ENCODE measurements around the gene COL15A1.

Gene COL15A1

DNA sequence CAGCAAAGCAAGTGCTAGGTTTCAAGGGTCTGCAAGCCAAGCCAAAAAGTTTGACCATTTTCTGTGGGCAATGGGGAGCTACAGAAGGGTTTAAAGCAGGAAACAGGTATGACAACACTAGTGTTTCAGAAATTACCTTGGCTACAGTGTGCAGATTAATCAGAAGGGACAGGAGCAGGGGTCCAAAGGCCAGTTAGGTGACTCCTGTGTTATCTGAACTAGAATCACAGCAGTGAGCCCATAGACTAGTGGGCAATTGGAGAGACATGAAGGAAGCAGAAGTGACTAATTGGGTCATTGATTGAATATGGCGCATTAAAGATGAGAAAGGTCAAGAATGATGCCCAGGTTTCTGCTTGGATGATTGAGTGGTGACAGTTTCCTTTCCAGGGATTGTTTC lies 119.8 kb downstream of the COL15A1 start:
- DNase-seq = no peak

DNA sequence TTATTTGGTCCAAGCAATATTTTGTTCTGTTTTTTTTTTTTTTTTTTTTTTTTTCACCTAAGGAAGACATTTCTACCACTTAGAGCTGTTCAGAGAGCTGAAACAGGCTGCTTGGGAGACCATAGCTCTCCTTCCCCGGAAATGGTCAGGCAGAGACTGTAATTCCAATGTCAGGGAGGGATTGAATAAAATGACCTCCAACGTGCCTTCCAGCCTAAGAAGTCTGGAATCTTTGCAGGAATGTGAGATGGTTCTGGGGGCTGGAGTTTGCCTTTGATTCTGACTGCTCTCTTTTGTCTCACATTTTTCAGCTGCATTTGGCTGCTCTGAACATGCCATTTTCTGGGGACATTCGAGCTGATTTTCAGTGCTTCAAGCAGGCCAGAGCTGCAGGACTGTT lies 122.9 kb downstream of the COL15A1 start:
- DNase-seq = no peak

DNA sequence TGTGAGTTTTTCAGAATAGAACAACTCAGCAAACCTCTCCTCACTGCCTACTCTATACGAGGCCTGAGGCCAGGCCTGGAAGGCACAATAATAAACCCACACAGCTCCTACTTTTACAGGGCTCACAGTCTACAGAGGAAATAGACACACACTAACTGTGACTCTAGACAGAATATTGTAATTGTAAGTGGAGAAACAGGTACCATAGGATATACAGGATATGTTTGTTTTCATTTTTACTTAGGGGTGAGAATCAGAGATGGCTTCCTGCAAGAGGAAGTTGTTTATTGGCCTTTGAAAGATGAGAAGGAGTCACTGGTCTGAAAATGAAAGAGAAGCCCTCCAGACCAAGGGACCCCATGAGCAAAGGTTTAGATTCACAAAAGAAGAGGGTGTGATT lies 125.4 kb downstream of the COL15A1 start:
- DNase-seq = no peak

DNA sequence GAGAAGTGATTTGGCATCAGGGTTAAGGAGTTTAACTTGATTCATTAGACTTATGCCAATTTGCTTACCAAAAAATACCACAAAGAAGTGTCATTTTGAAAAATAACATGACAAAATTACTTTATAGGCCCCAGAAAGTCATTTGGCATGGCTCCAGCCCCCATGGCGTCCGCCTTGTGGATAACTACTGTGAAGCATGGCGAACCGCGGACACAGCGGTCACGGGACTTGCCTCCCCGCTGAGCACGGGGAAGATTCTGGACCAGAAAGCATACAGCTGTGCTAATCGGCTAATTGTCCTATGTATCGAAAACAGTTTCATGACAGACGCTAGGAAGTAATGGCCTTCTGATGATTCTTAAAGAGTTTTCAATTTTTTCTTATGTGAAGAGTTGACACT lies 125.8 kb downstream of the COL15A1 start:
- no peak for DNase-seq

DNA sequence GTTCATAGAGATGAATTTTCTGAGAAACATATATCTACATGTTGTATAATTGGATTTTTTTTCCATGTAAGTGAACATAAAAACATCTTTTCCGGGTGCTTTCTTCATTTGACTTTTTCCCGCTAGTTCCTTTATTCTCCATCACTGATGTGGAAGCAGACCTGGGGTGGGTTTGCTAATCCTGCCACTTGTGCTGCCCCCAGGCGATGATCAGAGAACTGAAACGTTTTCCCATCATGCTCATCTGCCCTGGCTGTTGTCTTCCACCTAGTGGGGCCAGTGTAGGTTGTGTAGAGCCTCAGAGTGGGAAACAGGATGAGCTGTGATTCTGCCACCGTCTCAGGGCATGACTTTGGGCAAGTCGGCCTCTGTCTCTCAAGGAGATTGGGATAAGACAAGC lies 127.0 kb downstream of the COL15A1 start:
- DNase-seq = no peak

DNA sequence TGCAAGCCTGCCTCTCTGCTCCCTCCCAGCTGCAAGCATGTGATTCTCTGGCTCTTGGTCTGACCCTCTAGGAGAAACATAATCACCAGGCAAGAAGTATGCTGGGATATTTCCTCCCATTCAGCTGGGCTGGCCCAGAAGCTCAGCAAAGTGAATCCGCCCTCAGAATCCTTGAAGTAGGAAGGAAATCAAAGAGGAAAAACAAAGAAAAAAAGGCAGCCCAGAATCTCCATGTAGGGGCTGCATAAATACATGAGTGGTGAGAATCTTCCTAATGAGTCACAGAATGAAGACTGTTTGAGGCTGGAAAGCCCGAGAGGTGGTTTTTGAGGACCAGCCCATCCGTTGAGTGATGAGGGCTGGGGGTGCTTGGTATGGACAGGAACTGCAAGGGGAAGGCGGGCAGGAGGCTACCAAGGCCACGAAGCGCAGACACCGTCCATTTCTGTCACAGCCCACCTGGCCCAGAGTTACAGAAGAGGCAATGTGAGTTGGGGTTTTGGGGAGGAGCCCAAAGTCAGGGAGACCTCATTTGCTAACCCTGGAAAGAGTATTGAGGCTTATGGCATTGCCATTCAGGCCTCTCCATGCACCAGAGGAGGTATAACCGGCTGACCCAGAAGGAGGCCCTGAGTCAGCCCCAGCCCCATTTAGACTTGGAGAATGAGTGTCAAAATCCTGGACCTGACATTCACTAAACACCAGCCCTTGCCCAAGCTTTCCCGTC lies 127.8 kb downstream of the COL15A1 start:
- no peak for DNase-seq

DNA sequence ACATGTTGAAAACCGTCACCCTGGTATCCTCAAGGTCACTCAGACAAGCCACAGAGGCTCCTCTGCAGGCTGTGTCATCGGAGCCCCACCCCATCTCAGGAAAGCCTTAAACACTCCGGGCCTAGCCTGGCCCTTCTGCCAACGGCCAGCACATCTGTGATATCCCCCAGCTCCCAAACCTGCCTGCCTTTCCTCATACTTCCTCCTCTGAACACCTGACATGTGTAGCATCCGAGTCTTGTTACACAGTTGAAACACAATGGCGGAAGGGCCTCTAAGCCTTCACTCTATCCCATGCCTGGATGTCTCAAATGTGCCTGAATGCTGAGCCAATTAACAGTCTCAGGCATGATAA lies 128.3 kb downstream of the COL15A1 start:
- DNase-seq = no peak

DNA sequence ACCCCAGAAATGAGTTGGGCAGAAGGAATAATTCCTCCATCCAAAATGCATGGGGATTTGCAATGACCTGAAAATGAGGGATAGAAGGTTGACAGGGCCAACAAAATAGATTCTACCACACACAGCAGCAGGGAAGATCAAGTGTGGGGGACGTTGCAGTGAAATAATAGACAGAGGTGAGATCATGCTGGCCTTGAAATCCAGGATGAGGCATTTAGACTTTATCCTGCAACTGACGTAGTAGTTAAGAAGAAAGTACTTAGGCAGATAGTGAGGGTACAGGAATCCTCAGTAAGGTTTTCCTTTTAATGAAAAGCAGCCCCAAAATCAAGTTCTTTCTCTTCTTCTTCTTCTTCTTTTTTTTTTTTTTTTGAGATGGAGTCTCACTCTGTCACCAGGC lies 129.6 kb downstream of the COL15A1 start:
- DNase-seq = no peak

DNA sequence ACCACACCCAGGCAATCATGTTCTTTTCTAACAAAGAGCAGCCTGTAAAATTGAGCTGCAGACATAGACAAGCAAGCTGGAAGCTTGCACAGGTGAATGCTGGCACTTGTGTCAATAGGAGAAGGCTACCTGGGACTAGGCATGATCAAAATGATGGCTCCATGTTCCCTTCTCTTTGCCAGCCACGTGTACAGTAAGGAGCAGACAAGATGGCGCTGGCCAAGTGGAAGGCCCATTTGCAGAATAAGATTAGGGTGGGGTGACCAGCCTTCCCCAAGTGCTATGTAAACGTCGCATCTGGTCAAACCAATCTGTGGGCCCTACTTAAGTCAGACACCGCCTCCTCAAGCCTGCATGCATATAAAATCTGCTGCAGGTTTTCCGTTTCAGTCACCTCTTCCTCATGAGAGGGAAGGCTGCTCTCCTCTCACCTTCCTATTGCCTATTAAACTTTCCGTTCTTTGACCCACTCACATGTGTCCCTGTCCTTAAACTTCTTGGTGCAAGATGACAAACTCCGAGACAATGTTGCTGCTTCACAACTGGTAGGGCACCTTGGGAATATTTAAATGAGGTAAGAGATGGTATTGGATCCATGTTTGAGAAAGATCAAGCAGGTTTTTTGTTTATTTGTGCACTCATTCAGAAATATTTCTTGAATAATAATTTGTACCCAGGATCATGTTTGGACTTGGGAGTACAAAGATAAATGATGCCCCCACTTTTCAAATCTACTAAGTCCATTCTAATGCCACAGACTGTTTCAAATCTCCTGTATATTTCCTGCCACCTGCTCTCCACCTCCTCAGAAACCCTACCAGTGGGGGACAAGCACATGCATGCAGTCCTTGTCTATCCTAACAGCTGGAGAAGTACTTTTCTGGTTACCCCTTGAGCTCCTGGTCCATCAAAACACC lies 130.5 kb downstream of the COL15A1 start:
- no peak for DNase-seq

DNA sequence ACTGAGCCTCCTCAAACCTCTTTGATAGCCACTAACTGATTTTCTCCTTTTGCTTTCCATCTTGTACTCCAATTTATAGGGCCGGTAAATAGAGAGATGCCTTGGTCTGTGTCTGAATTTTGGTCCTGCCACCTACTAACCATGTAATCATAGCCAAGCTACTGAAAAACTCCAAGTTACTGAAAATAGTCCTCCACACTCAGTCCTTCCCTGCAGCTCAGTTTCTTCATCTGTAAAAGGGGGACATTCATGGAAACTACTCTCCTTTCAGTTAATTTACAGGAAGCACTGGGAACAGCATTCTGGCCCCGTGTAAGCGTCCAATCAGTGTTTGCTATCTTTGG lies 131.2 kb downstream of the COL15A1 start:
- no peak for DNase-seq

DNA sequence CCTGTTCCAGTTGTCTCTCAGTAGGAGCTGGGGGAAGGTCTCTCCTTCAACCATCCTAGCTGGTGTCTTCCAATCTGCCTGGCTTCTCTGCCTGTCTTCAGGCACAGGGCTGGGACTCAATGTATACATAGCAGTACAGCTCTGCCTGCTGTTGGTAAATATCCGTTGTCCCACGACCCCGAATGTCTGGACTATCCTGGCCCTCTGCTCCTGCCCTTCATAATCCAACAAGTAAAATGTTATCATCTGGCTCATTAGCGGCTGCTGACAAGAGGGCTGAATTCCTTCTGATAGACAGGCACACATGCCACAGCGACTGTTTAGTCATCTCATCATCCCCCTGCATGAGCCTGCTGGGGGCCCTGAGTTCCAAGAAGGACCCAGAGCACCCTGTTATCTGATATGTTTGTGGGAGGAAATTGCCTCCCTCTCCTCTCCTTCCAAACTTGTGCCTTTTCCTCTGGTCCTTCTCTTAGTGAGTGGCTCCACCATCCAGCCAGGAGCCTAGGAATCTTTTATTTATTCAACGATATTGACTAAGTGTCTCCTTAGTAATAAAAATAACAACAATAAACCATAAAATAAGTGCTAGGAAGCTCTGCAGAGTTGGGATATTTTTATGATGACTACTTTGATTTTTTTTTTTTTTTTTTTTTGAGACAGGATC lies 131.7 kb downstream of the COL15A1 start:
- no peak for DNase-seq

DNA sequence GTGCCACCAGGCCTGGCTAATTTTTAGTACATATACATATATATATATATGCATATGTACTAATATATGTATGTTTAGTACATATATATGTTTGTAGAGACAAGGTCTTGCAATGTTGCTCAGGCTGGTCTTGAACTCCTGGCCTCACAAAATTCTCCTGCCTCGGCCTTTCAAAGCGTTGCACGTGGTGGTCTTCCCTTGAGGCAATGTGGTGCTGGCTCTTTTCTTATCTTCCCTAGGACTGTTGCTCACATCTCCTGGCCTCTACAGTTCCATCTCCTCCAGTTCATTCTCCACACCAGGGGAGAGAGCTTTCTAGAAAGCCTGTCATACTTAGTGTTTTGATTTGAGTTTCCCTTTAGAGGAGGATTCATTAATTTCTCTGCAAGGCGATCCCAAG lies 132.3 kb downstream of the COL15A1 start:
- DNase-seq = no peak

DNA sequence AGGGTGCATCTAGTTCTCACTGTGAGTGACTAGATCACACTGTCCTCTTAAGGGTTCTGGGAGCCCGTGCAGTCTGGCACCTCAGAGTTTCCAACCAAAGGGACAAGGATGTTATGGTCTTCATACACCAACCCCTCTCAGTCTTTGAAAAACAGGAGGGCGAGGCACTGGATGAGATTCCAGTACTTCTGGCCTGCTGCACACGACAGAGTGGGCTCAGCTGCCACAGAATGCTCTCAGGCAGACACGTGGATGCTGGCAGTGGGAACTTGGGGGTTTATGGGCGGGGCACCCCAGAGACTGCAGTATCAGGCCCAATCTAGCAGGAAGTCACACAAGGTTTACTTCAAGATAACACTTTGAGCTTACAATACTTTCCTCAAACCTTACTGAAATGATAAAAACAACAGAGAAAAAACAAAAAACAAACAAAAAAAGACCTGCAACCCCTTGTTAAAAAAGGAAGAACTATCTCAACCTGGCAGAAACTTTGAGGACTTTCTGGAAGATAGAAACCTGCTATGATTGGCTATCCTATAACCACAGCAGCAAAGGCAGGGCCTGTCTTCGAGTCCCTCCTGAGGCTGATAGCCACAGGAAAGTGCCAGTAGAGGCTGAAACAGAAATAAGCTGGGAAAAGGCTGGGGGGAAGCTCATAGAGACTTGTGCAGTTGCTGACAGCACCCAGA lies 132.9 kb downstream of the COL15A1 start:
- DNase-seq = peak; percentile 34

DNA sequence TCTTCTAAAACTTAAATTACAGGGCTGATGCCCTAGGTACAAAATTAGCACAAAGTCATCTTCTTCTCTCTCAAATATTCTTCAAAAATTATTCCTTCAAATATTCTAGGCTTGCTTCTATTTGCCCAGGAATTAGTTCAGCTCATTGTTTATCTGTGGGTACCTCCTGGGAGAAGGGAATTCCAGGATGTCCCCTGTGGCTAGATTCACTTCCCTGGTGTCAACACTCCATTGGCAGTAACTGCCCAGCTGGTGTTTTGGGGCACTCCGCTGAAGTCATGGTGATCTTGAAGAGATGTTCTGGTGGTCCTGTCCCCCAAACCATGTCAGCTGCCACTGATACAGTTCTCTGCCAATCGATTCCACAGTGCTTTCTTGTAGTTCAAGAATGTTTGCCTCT lies 135.0 kb downstream of the COL15A1 start:
- DNase-seq = no peak

DNA sequence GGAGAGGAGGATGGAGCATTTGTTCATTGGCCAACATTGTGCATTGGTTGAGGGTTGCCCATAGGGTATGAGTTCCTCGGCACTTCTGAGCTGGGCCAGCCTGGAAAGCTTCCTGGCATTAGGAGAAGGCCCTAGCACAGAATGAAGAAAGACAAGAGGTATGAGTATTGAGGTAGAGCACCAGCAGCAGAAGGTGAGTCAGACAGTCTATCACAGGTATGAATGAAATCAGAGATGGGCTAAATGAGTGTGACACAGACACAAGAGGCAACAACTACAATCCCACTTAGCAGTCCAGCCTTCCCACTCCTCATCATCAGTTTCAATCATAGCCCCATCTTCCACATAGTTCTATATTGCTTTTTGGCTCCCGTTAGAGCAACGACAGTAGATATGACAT lies 135.8 kb downstream of the COL15A1 start:
- no peak for DNase-seq

DNA sequence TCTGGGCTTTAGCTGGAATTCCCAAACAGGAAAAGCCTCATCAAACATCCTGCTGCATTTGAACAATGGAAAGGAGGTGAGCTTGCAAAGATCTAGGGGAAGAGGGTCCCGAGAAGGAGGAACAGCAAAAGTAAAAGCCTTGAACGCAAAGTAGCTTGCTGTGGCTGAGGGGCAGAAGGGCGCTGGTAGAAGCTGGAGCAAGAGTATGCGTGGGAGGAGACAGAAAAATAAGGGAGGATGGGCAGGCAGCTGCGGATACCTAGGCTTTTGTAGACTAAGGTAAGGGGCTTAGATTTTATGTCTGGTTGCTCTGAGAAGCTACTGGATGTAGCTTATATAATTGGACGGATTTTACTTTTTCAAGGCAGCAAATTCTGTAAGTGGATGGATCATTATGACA lies 139.3 kb downstream of the COL15A1 start:
- DNase-seq = no peak

DNA sequence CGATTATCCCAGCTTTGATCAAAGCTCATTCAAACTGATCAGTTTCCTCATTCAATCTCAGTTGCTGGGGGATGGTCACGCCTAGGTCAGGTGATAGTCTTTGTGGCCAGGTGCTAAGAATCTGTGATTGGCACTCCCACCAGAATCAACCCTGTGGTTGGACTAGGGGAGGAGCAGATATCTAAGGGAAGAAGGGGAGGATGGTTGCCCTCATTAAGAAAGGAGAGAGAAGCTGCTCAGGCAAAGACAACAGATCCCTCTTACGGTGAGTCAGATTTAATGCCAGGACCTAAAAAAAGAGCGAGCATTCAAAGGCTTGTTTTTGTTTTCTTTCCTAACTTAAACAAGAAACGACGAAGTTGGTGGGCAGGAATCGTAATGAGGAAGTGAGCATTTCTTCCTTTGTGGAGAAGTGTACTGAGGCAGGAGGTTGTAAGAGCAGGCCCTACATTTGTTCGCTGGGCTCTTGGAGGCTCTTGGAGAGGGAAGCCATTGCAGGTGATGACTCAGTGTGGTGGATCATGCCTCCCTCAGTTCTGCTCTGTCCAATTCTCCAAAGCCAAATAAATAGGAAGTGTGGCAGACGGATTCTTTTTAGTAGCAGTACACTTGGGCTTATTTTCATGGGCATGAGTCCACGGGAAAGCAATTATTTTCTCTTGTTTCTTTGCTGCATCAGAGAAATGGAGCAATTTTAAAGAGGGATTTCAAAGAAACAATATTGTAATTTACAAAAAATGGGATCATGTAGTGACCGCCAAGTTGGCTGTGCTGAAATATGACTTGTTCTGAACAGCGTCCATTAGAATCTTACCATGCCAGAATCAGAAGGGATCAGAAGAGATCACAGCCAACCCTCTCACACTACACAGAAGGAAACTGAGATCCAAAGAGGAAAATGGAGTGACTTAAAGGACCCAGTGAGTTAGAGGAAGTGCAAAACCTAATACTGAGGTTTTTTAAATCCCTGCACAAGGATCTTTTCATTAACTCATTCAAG lies 142.5 kb downstream of the COL15A1 start:
- peak; percentile 95 for DNase-seq

DNA sequence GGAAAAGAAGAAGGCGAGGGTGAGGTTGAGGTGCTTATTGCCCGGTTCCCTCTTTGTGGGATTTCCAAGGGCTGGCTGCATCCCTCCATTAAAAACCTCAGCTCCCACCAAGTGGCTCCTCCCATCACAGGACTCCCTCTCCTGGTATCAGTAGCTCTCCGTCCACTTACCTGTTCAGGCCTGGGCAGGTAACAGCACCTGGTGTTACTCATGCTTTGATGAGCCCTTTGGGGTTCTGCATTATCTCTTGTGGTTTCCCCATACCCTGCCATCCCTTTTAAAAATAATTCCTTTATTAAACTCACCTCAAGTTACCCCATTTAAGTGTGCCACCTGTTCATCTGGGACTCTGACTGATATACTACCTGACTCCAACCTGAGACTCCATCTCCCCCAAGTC lies 143.8 kb downstream of the COL15A1 start:
- DNase-seq = no peak

DNA sequence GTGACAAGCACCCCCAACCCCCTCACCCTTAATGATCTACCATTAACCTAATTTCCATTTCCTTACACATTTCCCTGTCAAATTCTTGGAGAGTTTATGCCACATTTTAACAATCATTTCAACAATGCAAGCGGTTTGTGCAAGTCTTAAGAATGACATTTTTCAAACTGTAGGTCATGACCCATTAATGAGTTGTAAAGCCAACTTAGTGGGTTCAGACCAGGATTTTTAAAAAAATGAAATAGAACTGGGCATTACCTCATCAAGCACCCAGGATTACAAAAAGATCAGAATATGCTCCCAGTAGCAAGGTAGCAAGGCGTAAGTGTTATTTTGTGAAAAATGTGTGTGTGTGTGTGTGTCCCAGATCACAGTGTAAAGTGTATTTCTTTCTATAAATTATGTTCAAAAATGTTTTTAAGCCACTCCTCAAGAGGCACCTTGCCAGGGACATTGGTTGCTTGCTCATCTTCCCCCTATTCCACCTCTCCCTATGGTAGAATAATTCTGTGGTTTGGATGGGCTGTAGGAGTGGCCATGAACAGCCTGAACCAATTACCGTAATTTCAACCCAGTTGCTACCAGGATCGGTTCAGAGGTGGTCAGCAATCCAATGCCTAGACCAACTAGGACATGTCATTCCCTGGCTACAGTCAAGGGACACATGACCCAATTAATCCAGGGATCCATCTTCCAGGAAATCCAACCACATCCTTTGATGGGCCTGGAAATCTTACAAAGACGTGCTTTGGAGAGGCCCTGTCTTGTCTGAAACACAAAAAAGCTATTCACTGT lies 146.8 kb downstream of the COL15A1 start:
- DNase-seq = no peak

DNA sequence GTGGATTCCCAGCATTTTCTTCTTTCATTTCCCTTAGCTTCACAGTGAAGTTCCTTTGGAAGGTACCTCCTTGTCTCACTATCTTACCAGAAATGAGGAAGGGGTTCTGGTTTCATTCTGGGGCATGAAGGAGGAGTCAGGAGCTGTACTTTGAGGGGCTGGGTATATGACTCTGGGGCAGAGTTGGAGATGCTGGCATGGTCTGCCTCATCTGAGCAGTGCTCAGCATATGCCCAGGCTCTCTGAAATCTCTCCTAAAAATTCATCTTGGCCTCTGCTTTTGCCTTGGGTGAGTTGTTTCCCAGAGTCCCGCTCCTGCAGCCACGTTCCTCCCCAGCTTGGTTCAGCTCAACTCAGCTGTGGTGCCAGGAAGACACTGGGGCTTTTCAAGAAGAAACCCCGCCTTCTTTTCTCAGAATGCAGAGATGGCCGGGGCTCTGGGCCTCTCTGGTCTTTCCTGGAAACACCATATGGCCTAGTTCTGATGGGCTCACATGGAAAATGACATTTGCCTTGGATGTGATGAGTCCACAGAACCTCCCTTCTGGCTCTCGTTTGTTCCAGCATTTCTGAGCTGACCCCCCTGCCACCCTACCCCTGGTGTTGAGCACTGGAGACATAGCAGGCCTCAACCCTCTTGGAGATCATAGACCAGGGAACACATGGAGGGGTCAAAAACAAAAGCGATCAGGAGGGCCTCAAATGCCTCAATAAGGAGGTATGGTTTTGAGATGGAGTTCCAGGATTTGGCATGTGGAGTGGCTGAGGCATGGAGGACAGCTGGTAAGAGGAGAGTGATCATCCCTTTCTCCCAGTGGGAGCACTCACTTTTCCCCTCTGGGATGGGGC lies 149.2 kb downstream of the COL15A1 start:
- DNase-seq = peak; percentile 19

DNA sequence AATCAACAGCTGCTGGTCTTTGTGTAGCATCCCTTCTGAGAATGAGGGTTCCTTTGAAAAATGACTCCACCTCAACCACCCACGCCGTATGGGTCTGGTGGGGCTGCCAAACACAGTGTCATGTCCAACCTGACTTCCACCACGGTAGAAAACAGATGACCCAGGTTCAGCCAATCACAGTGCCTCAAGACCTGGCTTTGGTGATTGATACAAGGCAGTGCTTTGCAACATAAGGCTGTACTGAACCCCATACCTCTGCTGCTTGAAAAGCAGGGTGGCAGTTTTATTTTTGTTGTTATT lies 149.7 kb downstream of the COL15A1 start:
- DNase-seq = no peak
